ENCODE measurements around the gene ZBP1. TPM values are rescaled to one million over a fixed set of nuclear protein-coding genes. Genes with fewer than 3 reads are reported as not detected.

The ZBP1 gene
- total RNA-seq, 4 donors from 2014 or later: 0.80 TPM; not detected in 3

DNA sequence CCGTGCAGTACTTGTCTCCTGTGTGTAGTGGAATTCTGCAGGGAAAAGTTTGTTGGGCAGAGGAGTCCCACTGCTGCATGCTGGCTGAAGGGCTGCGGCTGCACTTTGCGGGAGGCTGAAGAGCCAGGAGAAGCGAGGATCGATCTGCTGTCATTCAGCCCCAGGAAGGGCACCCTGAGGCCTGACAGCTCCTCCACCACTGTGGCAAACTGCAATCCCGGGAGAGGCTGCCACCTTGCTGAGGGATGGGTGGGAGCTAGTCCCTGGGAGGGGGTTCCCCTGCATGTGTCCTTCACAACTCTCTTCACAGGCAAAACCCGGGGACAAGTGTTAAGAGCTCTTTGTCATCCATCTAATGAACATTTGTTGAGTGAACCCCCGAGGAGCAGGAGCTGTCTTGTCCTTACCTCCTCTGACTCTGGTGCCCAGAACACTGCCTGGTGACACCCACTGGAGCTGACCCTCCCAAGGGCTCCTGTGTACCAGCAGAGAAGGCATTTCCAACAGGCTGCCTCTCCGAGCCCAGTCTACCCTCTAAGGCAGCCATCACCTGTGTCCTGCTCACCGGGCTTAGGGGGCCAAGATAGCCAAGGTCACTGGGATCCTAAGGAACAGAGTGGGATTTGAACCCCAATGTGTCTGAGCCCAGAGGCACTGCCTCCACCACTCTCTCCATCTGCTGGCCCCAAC is 41.6 kb downstream of the ZBP1 start:
- no peak overlapping the region for H3K27ac ChIP-seq
- H3K27me3 ChIP-seq: peaks cover 92% of the 10 kb centered on the region
- peaks cover 12% of the 10 kb centered on the region for H3K4me1 ChIP-seq
- H3K4me3 ChIP-seq: no peak overlapping the region
- TF ChIP-seq, protein P1, sequence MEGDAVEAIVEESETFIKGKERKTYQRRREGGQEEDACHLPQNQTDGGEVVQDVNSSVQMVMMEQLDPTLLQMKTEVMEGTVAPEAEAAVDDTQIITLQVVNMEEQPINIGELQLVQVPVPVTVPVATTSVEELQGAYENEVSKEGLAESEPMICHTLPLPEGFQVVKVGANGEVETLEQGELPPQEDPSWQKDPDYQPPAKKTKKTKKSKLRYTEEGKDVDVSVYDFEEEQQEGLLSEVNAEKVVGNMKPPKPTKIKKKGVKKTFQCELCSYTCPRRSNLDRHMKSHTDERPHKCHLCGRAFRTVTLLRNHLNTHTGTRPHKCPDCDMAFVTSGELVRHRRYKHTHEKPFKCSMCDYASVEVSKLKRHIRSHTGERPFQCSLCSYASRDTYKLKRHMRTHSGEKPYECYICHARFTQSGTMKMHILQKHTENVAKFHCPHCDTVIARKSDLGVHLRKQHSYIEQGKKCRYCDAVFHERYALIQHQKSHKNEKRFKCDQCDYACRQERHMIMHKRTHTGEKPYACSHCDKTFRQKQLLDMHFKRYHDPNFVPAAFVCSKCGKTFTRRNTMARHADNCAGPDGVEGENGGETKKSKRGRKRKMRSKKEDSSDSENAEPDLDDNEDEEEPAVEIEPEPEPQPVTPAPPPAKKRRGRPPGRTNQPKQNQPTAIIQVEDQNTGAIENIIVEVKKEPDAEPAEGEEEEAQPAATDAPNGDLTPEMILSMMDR (IDR thresholded peaks at IDR 0.05): no peak
- TF ChIP-seq POLR2AphosphoS5 (IDR thresholded peaks at IDR 0.05) (no peak), EP300 (IDR thresholded peaks at IDR 0.05) (no peak), POLR2A (IDR thresholded peaks at IDR 0.05) (no peak)
- no peaks in the 10 kb centered on the region for H3K9me3 ChIP-seq
- no peak for DNase-seq (ENCODE audit: low spot score in 2 of 2)
- 75% methylated on average over 6 of the region's 10 CpGs for WGBS
- H3K36me3 ChIP-seq: no peaks in the 10 kb centered on the region

DNA sequence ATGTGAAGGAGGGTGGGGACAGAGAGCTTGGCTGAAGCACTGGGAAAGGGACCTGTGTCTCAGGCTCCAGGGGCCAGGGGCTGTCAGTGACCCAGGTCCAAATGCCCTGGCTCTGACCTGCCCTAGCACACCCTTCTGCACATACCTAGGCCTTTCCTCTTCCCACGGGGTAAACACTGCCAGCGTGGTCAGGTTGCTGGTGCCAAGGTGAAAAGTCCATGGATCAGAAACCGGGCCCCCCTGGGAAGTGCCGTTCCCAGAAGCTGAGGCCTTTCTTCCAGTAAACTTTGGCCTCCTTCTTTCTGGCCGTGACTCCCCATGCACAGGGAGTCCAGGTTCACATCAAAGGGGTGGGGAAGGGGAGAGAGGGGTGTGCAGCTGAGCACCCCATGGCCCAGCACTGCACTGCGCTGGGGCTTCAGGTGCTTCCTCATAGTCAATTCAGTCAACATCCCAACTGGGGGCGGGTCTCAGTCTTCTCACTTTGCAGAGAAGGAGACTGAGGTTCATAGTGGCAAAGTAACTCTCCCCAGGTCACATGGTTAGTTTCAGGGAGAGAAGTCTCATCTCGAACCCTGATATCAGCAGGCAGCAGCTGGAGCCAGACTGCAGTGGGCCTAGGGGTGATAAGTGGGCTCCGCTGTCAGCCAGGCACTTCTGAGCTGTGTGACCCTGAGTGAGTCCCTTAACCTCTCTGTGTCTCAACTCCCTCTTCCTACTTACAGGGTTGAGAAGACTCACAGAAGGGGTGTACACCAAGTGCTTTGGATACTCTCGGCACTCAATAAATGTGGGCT is 42.3 kb downstream of the ZBP1 start:
- peaks cover 91% of the 10 kb centered on the region for H3K27me3 ChIP-seq
- no peak for DNase-seq (ENCODE audit: low spot score in 2 of 2)
- TF ChIP-seq EP300 (IDR thresholded peaks at IDR 0.05) (no peak), POLR2AphosphoS5 (IDR thresholded peaks at IDR 0.05) (no peak)
- TF ChIP-seq, protein P1 (IDR thresholded peaks at IDR 0.05): no peak

DNA sequence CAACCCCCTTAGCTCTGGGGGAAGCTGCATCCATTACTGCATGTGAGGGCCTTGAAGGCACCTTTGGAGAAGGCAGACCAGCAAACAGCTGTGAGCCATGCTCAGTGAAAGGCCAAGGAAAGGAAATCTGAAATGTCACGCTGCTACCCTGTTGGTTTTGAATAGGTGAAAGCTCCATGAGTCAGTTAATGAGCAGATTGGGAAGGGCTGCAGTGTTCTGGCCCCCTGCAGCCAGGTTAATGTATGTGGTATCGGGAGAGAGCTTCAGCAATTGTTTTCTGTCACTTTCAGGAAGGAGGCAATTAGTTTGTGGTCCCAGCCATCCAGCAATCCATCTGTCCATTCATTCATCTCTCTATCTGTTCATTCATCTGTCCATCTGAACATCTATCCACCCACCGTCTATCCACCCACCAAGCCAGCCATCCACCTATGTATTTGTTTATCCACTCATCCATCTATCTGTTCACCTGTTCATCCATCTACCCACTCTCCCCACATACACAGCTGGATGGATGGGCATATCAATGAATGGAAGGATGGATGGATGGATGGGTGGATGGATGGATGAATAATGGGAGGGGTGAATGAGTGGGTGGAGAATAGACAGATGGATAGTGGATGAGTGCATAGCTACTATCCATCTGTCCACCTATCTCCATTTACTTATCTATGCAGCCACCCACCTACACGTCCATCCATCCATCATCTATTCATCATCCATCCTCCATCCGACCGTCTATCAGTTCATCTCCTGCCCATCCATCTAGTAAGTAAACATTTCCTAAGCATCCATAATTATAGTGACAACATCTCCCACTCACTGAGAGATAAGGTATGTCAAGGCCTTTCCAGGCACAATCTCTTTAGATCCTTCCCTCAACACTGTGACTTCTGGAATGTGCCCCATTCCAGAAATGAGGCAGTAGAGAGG is 43.3 kb downstream of the ZBP1 start:
- no peak for DNase-seq (ENCODE audit: low spot score in 2 of 2)
- Histone ChIP-seq H3K4me3 (no peak overlapping the region), H3K36me3 (no peaks in the 10 kb centered on the region), H3K27me3 (peaks cover 83% of the 10 kb centered on the region), H3K4me1 (peaks cover 5% of the 10 kb centered on the region), H3K9me3 (no peaks in the 10 kb centered on the region), H3K27ac (no peak overlapping the region)
- 80% methylated on average over 6 of the region's 6 CpGs for WGBS
- TF ChIP-seq, protein P1 (IDR thresholded peaks at IDR 0.05): no peak
- TF ChIP-seq POLR2AphosphoS5 (IDR thresholded peaks at IDR 0.05): no peak
- TF ChIP-seq POLR2A (IDR thresholded peaks at IDR 0.05): no peak
- TF ChIP-seq EP300 (IDR thresholded peaks at IDR 0.05): no peak

More for the DNA sequence above, 42.3 kb downstream of the ZBP1 start:
- Histone ChIP-seq H3K36me3 (no peaks in the 10 kb centered on the region), H3K9me3 (no peaks in the 10 kb centered on the region), H3K4me3 (no peak overlapping the region), H3K4me1 (peaks cover 7% of the 10 kb centered on the region), H3K27ac (no peak overlapping the region)
- 80% methylated on average over 6 of the region's 10 CpGs for WGBS

DNA sequence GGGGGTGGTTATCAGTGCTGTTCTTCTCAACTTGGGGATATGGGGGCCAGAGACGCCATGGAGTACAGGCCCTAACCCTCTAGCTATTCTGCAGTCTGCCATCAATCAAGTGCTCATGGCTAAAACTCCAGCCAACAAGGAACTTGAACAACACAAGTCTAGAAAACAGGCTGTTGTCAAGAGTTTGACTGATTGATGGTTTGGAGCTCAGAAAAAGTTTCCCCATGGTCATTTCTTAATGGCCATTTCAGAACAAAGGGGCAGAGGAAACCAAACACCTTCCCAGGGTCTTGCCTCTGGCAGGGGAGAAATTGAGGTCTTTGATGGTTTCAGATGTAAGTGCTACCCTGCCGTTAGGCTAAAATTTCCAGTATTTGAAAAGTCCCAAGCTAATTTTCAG is 44.2 kb downstream of the ZBP1 start:
- TF ChIP-seq, protein P1 (IDR thresholded peaks at IDR 0.05): no peak
- TF ChIP-seq POLR2A (IDR thresholded peaks at IDR 0.05) (no peak), EP300 (IDR thresholded peaks at IDR 0.05) (no peak), POLR2AphosphoS5 (IDR thresholded peaks at IDR 0.05) (no peak)
- DNase-seq (ENCODE audit: low spot score in 2 of 2): no peak
- Histone ChIP-seq H3K27ac (no peak overlapping the region), H3K4me3 (no peak overlapping the region), H3K9me3 (no peaks in the 10 kb centered on the region), H3K27me3 (peaks cover 75% of the 10 kb centered on the region), H3K36me3 (no peaks in the 10 kb centered on the region), H3K4me1 (peaks cover 5% of the 10 kb centered on the region)
- WGBS: 55% methylated on average over 2 of the region's 2 CpGs
